Heart left ventricle (tissue), 16 donors: Measurements from ENCODE around the gene LIG4. TPM values are rescaled to one million over a fixed set of nuclear protein-coding genes. Genes with fewer than 3 reads are reported as not detected.

Experiments
- ATAC-seq, 4 donors: fragments of 200-7000 bp; cut with Tn5 transposase; one replicate each; pipeline ENCODE4 v1.9.1; 2020 to 2022; ENCODE audit warnings: moderate library complexity in 4 of 4, mild to moderate bottlenecking in 3 of 4, moderate number of reproducible peaks in 1 of 4
- DNase-seq, 5 donors: peaks; one replicate each; pipeline ENCODE4 v3.0.0-alpha.2; 2020
- H3K27ac ChIP-seq, 12 donors: fragments of 200-600 bp; sonication (generic) in 4 of 12; one replicate each; pipeline versions ENCODE4 v1.5.0 to v1.8.0; 2016 to 2022; ENCODE audit warnings: mild to moderate bottlenecking in 2 of 12
- H3K27me3 ChIP-seq, 9 donors: fragments of 200-600 bp; sonication (generic) in 2 of 9; one replicate each; pipeline versions ENCODE4 v1.5.1 to v1.8.0; 2016 to 2022; ENCODE audit warnings: mild to moderate bottlenecking in 3 of 9
- H3K36me3 ChIP-seq, 9 donors: fragments of 200-600 bp; sonication (generic) in 2 of 9; one replicate each; pipeline versions ENCODE4 v1.5.0 to v1.8.0; 2018 to 2022; ENCODE audit warnings: mild to moderate bottlenecking in 2 of 9
- H3K4me1 ChIP-seq, 12 donors: fragments of 200-600 bp; sonication (generic) in 4 of 12; one replicate each; pipeline versions ENCODE4 v1.5.0 to v1.8.0; 2016 to 2022; ENCODE audit warnings: mild to moderate bottlenecking in 3 of 12
- H3K4me3 ChIP-seq, 12 donors: fragments of 200-600 bp; sonication (generic) in 4 of 12; one replicate each; pipeline versions ENCODE4 v1.5.0 to v1.8.0; 2017 to 2022; ENCODE audit warnings: mild to moderate bottlenecking in 9 of 12, moderate library complexity in 4 of 12
- H3K9me3 ChIP-seq, 12 donors: fragments of 200-600 bp; sonication (generic) in 4 of 12; one replicate each; pipeline versions ENCODE4 v1.5.0 to v1.8.0; 2016 to 2022; ENCODE audit warnings: mild to moderate bottlenecking in 1 of 12
- CTCF ChIP-seq, 12 donors: fragments of 200-600 bp; sonication (generic) in 4 of 12; IDR thresholded peaks; one replicate each; pipeline versions ENCODE4 v1.5.0 to v1.8.0; 2018 to 2022; ENCODE audit warnings: antibody characterized with exemption in 12 of 12, mild to moderate bottlenecking in 5 of 12
- POLR2A ChIP-seq, 2 donors: fragments of 450-650 bp; IDR thresholded peaks; one replicate each; pipeline ENCODE4 v1.6.1; 2017; ENCODE audit warnings: antibody characterized with exemption in 2 of 2, mild to moderate bottlenecking in 2 of 2, moderate library complexity in 2 of 2
- WGBS, 4 donors: extraction: QIAGEN DNeasy Blood & Tissue Kit in 2 of 4; methylation state at CpG; one replicate each; pipeline versions ENCODE4 v1.1.5 to v1.1.7; 2013 to 2018; 5-methylcytosine and 5-hydroxymethylcytosine counted together
- intact Hi-C, 10 donors: fragments of 100-400 bp; cut with DNase I; formaldehyde crosslinking; loops; one replicate each; pipeline versions ENCODE4 v1.11.1 to v1.14.2; 2022
- polyA plus RNA-seq, 2 donors: library from polyadenylated mRNA; stranded (reverse); fragments of 200-250 nt; gene quantifications; one replicate each; pipeline ENCODE4 v1.2.3, GENCODE V29; 2013
- total RNA-seq, 9 donors: library from RNA; depleted of rRNA in 2 of 9; stranded (reverse); fragments of >200 nt in 2 of 9; fragmentation: NEBNext Ultra II Directional in 3 of 9; extraction: Animal tissue kit (Norgen Biotek cat#: 25700) in 3 of 9; gene quantifications; one replicate each; pipeline versions ENCODE4 v1.1.0 to v1.2.4, GENCODE V29; 2016 to 2023
- donor health status: ischemic (EF 13 %, LVEDD 7.1; RV severe dilation, severe dysfunction).
- donor health status: healthy with polysubstance abuse.
- donor health status: DM: no; HTN: yes; CAD: no.
- donor health status: DM: no; HTN: no; CAD: no.
- donor health status: ischemic (EF 25% LVEDD 6.9; RV normal size, moderate dysfunction).
- donor health status: ischemic (EF 25% LVEDD 5.7; RV mildly dilated, moderate dysfunction).
- donor health status: healthy.
- donor health status: DM: yes; HTN: yes; CAD: no.
- donor health status: ischemic (EF 35%, LVEDD 5.7; RV mildly dilated, moderate dysfunction).
- donor health status: nonischemic (EF 11% LVEDD 7.7; RV severe dilation, severe dysfunction).
- donor health status: DM: yes; HTN: yes; CAD: no.
- donor health status: PGD.
- donor health status: ischemic (EF 29% LVEDD 5.4; RV normal size, mild dysfunction).
- donor health status: nonischemic (EF 23%, LVEDD 6.1; RV moderate dilation, normal function).

Gene LIG4
- total and polyA plus RNA-seq, 11 donors: 6.4 to 13.2 (median 9.2) TPM

- Histone ChIP-seq H3K27me3 (no peaks in the 10 kb centered on the region), H3K9me3 (peaks cover 0 to 11% (median 2%) of the 10 kb centered on the region in 12 donors), H3K4me1 (no peaks in the 10 kb centered on the region), H3K27ac (no peak overlapping the region), H3K36me3 (no peaks in the 10 kb centered on the region), H3K4me3 (no peak overlapping the region)
- ATAC-seq (no peak), DNase-seq (no peak)
- WGBS, 4 donors: 46 to 62% (median 53%) methylated on average over 3 of the region's 3 CpGs
- intact Hi-C loops: no loop called here
- TF ChIP-seq POLR2A (IDR thresholded peaks at IDR 0.05): no peak
- no peak for TF ChIP-seq CTCF (IDR thresholded peaks at IDR 0.05)
Measured at GRCh38 chr13:108166078-108166477, 49.3 kb downstream of the LIG4 start.

- H3K27me3 ChIP-seq: no peaks in the 10 kb centered on the region
- no peak overlapping the region for H3K4me3 ChIP-seq
- no peaks in the 10 kb centered on the region for H3K4me1 ChIP-seq
- H3K27ac ChIP-seq: no peak overlapping the region
- ATAC-seq: no peak
- no peaks in the 10 kb centered on the region for H3K36me3 ChIP-seq
- DNase-seq: no peak
- intact Hi-C loops: loop anchor here in 6 of 10 donors (5.0 to 10.0 kb wide), 4 partner anchors 504 to 946 kb away; no protein-coding TSS in a partner anchor
- TF ChIP-seq POLR2A (IDR thresholded peaks at IDR 0.05) (no peak), CTCF (IDR thresholded peaks at IDR 0.05) (no peak)
- H3K9me3 ChIP-seq: no peaks in the 10 kb centered on the region
- WGBS, 4 donors: 75 to 82% (median 78%) methylated on average over 12 of the region's 12 CpGs
Measured at GRCh38 chr13:108158746-108159145, 56.6 kb downstream of the LIG4 start.

Other genes starting within 250 kb of the LIG4 start
- gene ABHD13, start 2.9 kb upstream of the LIG4 start, total RNA-seq: 1 to 10 TPM; 4.4 to 6.6 (median 4.9) TPM
- 1 to 10 TPM; 2.4 to 5.9 TPM for gene ABHD13, start 2.9 kb upstream of the LIG4 start, polyA plus RNA-seq
- gene TNFSF13B, start 54.2 kb upstream of the LIG4 start, total RNA-seq: 10 to 100 TPM in 2 of 9 donors, 1 to 10 TPM in 5, under 1 TPM in 2; 0.81 to 26.9 (median 1.0) TPM
- under 1 TPM; 0.55 to 0.76 TPM for gene TNFSF13B, start 54.2 kb upstream of the LIG4 start, polyA plus RNA-seq